ENCODE results near the gene KTI12.
"Not testable (repeated sequence)": the region's sequence is repeated elsewhere in the genome, so short reads cannot be mapped to it uniquely, and the experiment has no call there.

Gene KTI12

GRCh38 chr1:52033190-52034049 is at the start of gene KTI12:
Gene KTI12 (minus strand): TSS chr1:52033810. CDS start chr1:52033761, 49 bp downstream.
- peak within 1 kb of the TSS; percentile 76 for H3K9ac ChIP-seq (ENCODE audit: low read length)
- H3K4me1 ChIP-seq (ENCODE audit: control insufficient read depth, insufficient read depth, low read length) = peaks cover 28% of the 10 kb centered on the region
- peak within 1 kb of the TSS; percentile 76 for H3K4me3 ChIP-seq (ENCODE audit: low read length)
- H3K27me3 ChIP-seq (ENCODE audit: control insufficient read depth, insufficient read depth, low read length) = no peaks in the 10 kb centered on the region
- no peaks in the 10 kb centered on the region for H3K9me3 ChIP-seq (ENCODE audit: control insufficient read depth, low read length)
- H3K36me3 ChIP-seq (ENCODE audit: control insufficient read depth, insufficient read depth, low read length) = no peaks in the 10 kb centered on the region

GRCh38 chr1:52080014-52080415 is 46.4 kb upstream of the KTI12 start:
- no peak overlapping the region for H3K9ac ChIP-seq (ENCODE audit: low read length)
- no peaks in the 10 kb centered on the region for H3K4me1 ChIP-seq (ENCODE audit: control insufficient read depth, insufficient read depth, low read length)
- H3K36me3 ChIP-seq (ENCODE audit: control insufficient read depth, insufficient read depth, low read length) = no peaks in the 10 kb centered on the region
- no peaks in the 10 kb centered on the region for H3K27me3 ChIP-seq (ENCODE audit: control insufficient read depth, insufficient read depth, low read length)
- no peaks in the 10 kb centered on the region for H3K9me3 ChIP-seq (ENCODE audit: control insufficient read depth, low read length)
- H3K4me3 ChIP-seq (ENCODE audit: low read length) = no peak overlapping the region

GRCh38 chr1:52077277-52077676 is 43.7 kb upstream of the KTI12 start:
- not testable (repeated sequence) for H3K9ac ChIP-seq (ENCODE audit: low read length); H3K9me3 ChIP-seq (ENCODE audit: control insufficient read depth, low read length); H3K36me3 ChIP-seq (ENCODE audit: control insufficient read depth, insufficient read depth, low read length); H3K27me3 ChIP-seq (ENCODE audit: control insufficient read depth, insufficient read depth, low read length); H3K4me3 ChIP-seq (ENCODE audit: low read length); H3K4me1 ChIP-seq (ENCODE audit: control insufficient read depth, insufficient read depth, low read length)

- no peaks in the 10 kb centered on the region for H3K9me3 ChIP-seq (ENCODE audit: control insufficient read depth, low read length)
- H3K27me3 ChIP-seq (ENCODE audit: control insufficient read depth, insufficient read depth, low read length) = no peaks in the 10 kb centered on the region
- H3K9ac ChIP-seq (ENCODE audit: low read length) = no peak overlapping the region
- H3K4me3 ChIP-seq (ENCODE audit: low read length) = no peak overlapping the region
- no peaks in the 10 kb centered on the region for H3K36me3 ChIP-seq (ENCODE audit: control insufficient read depth, insufficient read depth, low read length)
- H3K4me1 ChIP-seq (ENCODE audit: control insufficient read depth, insufficient read depth, low read length) = no peaks in the 10 kb centered on the region
Measured at GRCh38 chr1:52072291-52072690, 38.7 kb upstream of the KTI12 start.

- no peak overlapping the region for H3K9ac ChIP-seq (ENCODE audit: low read length)
- H3K36me3 ChIP-seq (ENCODE audit: control insufficient read depth, insufficient read depth, low read length) = no peaks in the 10 kb centered on the region
- no peak overlapping the region for H3K4me3 ChIP-seq (ENCODE audit: low read length)
Measured at GRCh38 chr1:52070704-52071103, 37.1 kb upstream of the KTI12 start.

GRCh38 chr1:52063192-52063591 is 29.6 kb upstream of the KTI12 start:
- no peak overlapping the region for H3K9ac ChIP-seq (ENCODE audit: low read length)
- no peaks in the 10 kb centered on the region for H3K27me3 ChIP-seq (ENCODE audit: control insufficient read depth, insufficient read depth, low read length)
- no peak overlapping the region for H3K4me3 ChIP-seq (ENCODE audit: low read length)
- H3K36me3 ChIP-seq (ENCODE audit: control insufficient read depth, insufficient read depth, low read length) = no peaks in the 10 kb centered on the region
- no peaks in the 10 kb centered on the region for H3K9me3 ChIP-seq (ENCODE audit: control insufficient read depth, low read length)
- peaks cover 11% of the 10 kb centered on the region for H3K4me1 ChIP-seq (ENCODE audit: control insufficient read depth, insufficient read depth, low read length)

More at GRCh38 chr1:52070704-52071103, 37.1 kb upstream of the KTI12 start:
- Histone ChIP-seq H3K4me1 (ENCODE audit: control insufficient read depth, insufficient read depth, low read length) (no peaks in the 10 kb centered on the region), H3K27me3 (ENCODE audit: control insufficient read depth, insufficient read depth, low read length) (no peaks in the 10 kb centered on the region), H3K9me3 (ENCODE audit: control insufficient read depth, low read length) (no peaks in the 10 kb centered on the region)

- Histone ChIP-seq H3K9me3 (ENCODE audit: control insufficient read depth, low read length) (no peaks in the 10 kb centered on the region), H3K4me1 (ENCODE audit: control insufficient read depth, insufficient read depth, low read length) (peaks cover 24% of the 10 kb centered on the region), H3K27me3 (ENCODE audit: control insufficient read depth, insufficient read depth, low read length) (no peaks in the 10 kb centered on the region), H3K9ac (ENCODE audit: low read length) (no peak overlapping the region), H3K4me3 (ENCODE audit: low read length) (no peak overlapping the region), H3K36me3 (ENCODE audit: control insufficient read depth, insufficient read depth, low read length) (no peaks in the 10 kb centered on the region)
Measured at GRCh38 chr1:52060822-52061221, 27.2 kb upstream of the KTI12 start.

GRCh38 chr1:52059888-52060287 is 26.3 kb upstream of the KTI12 start:
- H3K9ac ChIP-seq (ENCODE audit: low read length) = no peak overlapping the region
- H3K4me3 ChIP-seq (ENCODE audit: low read length) = no peak overlapping the region
- H3K27me3 ChIP-seq (ENCODE audit: control insufficient read depth, insufficient read depth, low read length) = no peaks in the 10 kb centered on the region
- no peaks in the 10 kb centered on the region for H3K36me3 ChIP-seq (ENCODE audit: control insufficient read depth, insufficient read depth, low read length)
- H3K9me3 ChIP-seq (ENCODE audit: control insufficient read depth, low read length) = no peaks in the 10 kb centered on the region
- peaks cover 24% of the 10 kb centered on the region for H3K4me1 ChIP-seq (ENCODE audit: control insufficient read depth, insufficient read depth, low read length)

- Histone ChIP-seq H3K36me3 (ENCODE audit: control insufficient read depth, insufficient read depth, low read length) (no peaks in the 10 kb centered on the region), H3K9ac (ENCODE audit: low read length) (no peak overlapping the region), H3K27me3 (ENCODE audit: control insufficient read depth, insufficient read depth, low read length) (no peaks in the 10 kb centered on the region), H3K9me3 (ENCODE audit: control insufficient read depth, low read length) (no peaks in the 10 kb centered on the region), H3K4me3 (ENCODE audit: low read length) (no peak overlapping the region), H3K4me1 (ENCODE audit: control insufficient read depth, insufficient read depth, low read length) (peaks cover 25% of the 10 kb centered on the region)
Measured at GRCh38 chr1:52059321-52059720, 25.7 kb upstream of the KTI12 start.

- Histone ChIP-seq H3K27me3 (ENCODE audit: control insufficient read depth, insufficient read depth, low read length) (no peaks in the 10 kb centered on the region), H3K4me3 (ENCODE audit: low read length) (no peak overlapping the region), H3K9me3 (ENCODE audit: control insufficient read depth, low read length) (no peaks in the 10 kb centered on the region), H3K4me1 (ENCODE audit: control insufficient read depth, insufficient read depth, low read length) (peaks cover 28% of the 10 kb centered on the region), H3K9ac (ENCODE audit: low read length) (no peak overlapping the region), H3K36me3 (ENCODE audit: control insufficient read depth, insufficient read depth, low read length) (no peaks in the 10 kb centered on the region)
Measured at GRCh38 chr1:52057876-52058415, 24.3 kb upstream of the KTI12 start.

GRCh38 chr1:52057255-52057654 is 23.6 kb upstream of the KTI12 start:
- H3K36me3 ChIP-seq (ENCODE audit: control insufficient read depth, insufficient read depth, low read length) = no peaks in the 10 kb centered on the region
- H3K4me1 ChIP-seq (ENCODE audit: control insufficient read depth, insufficient read depth, low read length) = peaks cover 28% of the 10 kb centered on the region
- no peaks in the 10 kb centered on the region for H3K9me3 ChIP-seq (ENCODE audit: control insufficient read depth, low read length)
- peak overlapping the region; percentile 92 for H3K9ac ChIP-seq (ENCODE audit: low read length)
- H3K27me3 ChIP-seq (ENCODE audit: control insufficient read depth, insufficient read depth, low read length) = no peaks in the 10 kb centered on the region
- H3K4me3 ChIP-seq (ENCODE audit: low read length) = peak overlapping the region; percentile 96

- Histone ChIP-seq H3K4me1 (ENCODE audit: control insufficient read depth, insufficient read depth, low read length) (peaks cover 28% of the 10 kb centered on the region), H3K27me3 (ENCODE audit: control insufficient read depth, insufficient read depth, low read length) (no peaks in the 10 kb centered on the region), H3K36me3 (ENCODE audit: control insufficient read depth, insufficient read depth, low read length) (no peaks in the 10 kb centered on the region), H3K9me3 (ENCODE audit: control insufficient read depth, low read length) (no peaks in the 10 kb centered on the region), H3K9ac (ENCODE audit: low read length) (peak overlapping the region; percentile 92), H3K4me3 (ENCODE audit: low read length) (peak overlapping the region; percentile 96)
Measured at GRCh38 chr1:52056937-52057231, 23.3 kb upstream of the KTI12 start.
